CD14-positive monocyte (primary cell): Measurements from ENCODE around the gene APH1B. TPM values are rescaled to one million over a fixed set of nuclear protein-coding genes. Genes with fewer than 3 reads are reported as not detected.

Experiments
- DNase-seq, 3 donors: peaks; one replicate each; pipeline ENCODE4 v3.0.0-alpha.2; 2011 to 2022
- H2AFZ ChIP-seq: 2 replicates; pipeline ENCODE4 v1.6.0; 2012; ENCODE audit warnings: mild to moderate bottlenecking, low read depth, low read length, inconsistent platforms; ENCODE audit not compliant: insufficient read depth, poor library complexity, severe bottlenecking
- H3K27ac ChIP-seq, 2 donors: 1 replicate in 1 of 2; 2 replicates in 1 of 2; pipeline ENCODE4 v1.5.1; 2012 to 2013; ENCODE audit warnings: low read length in 2 of 2, control low read depth in 1 of 2, inconsistent platforms in 1 of 2, low read depth in 1 of 2, mild to moderate bottlenecking in 1 of 2
- H3K27me3 ChIP-seq, 2 donors: one replicate each; pipeline versions ENCODE4 v1.6.0 to v1.6.1; 2011 to 2013; ENCODE audit warnings: low read length in 2 of 2; ENCODE audit not compliant: control insufficient read depth in 2 of 2, insufficient read depth in 2 of 2
- H3K36me3 ChIP-seq, 2 donors: replicated peaks in 1 of 2; 1 replicate in 1 of 2; 2 replicates in 1 of 2; pipeline versions ENCODE4 v1.5.1 to v1.6.1; 2012 to 2013; ENCODE audit warnings: low read length in 2 of 2, control low read depth in 1 of 2, inconsistent platforms in 1 of 2, mild to moderate bottlenecking in 1 of 2; ENCODE audit not compliant: insufficient read depth in 2 of 2, control insufficient read depth in 1 of 2
- H3K4me1 ChIP-seq, 2 donors: 1 replicate in 1 of 2; 2 replicates in 1 of 2; pipeline versions ENCODE4 v1.5.1 to v1.6.1; 2012 to 2013; ENCODE audit warnings: low read length in 2 of 2, control low read depth in 1 of 2, inconsistent platforms in 1 of 2, mild to moderate bottlenecking in 1 of 2, moderate library complexity in 1 of 2; ENCODE audit not compliant: insufficient read depth in 2 of 2, control insufficient read depth in 1 of 2
- H3K4me2 ChIP-seq: replicated peaks from 2 replicates; pipeline ENCODE3; 2012; ENCODE audit warnings: low read length, moderate library complexity, mild to moderate bottlenecking; ENCODE audit not compliant: poor library complexity, severe bottlenecking; ENCODE audit errors: extremely low read depth
- H3K4me3 ChIP-seq, 3 experiments: fragments of 200-600 bp in 1 of 3; sonication (generic) in 1 of 3; replicated peaks in 1 of 3; 1 replicate in 2 of 3; 2 replicates in 1 of 3; pipeline ENCODE4 v1.5.1; 2011 to 2013; ENCODE audit warnings: low read length in 3 of 3, mild to moderate bottlenecking in 3 of 3, control low read depth in 2 of 3, low read depth in 2 of 3, inconsistent platforms in 1 of 3, moderate library complexity in 1 of 3
- H3K79me2 ChIP-seq: 2 replicates; pipeline ENCODE4 v1.6.0; 2012; ENCODE audit warnings: mild to moderate bottlenecking, control low read depth, inconsistent platforms, low read length, moderate library complexity; ENCODE audit not compliant: insufficient read depth
- H3K9ac ChIP-seq: 2 replicates; pipeline ENCODE4 v1.6.0; 2017; ENCODE audit warnings: low read length, mild to moderate bottlenecking; ENCODE audit not compliant: insufficient read depth, poor library complexity, severe bottlenecking
- H3K9me3 ChIP-seq, 2 donors: replicated peaks in 1 of 2; 1 replicate in 1 of 2; 2 replicates in 1 of 2; pipeline versions ENCODE4 v1.5.1 to v1.6.1; 2012 to 2013; ENCODE audit warnings: low read length in 2 of 2, control low read depth in 1 of 2; ENCODE audit not compliant: control insufficient read depth in 1 of 2, insufficient read depth in 1 of 2
- H4K20me1 ChIP-seq: 2 replicates; pipeline ENCODE4 v1.6.0; 2012; ENCODE audit warnings: mild to moderate bottlenecking, low read length, control low read depth, moderate library complexity; ENCODE audit not compliant: insufficient read depth
- H3K27ac Mint-ChIP-seq, 7 donors: one replicate each; pipeline ENCODE4 v1.8.0; 2020; ENCODE audit warnings: mild to moderate bottlenecking in 7 of 7, mixed read lengths in 7 of 7, moderate library complexity in 6 of 7, inconsistent platforms in 2 of 7
- H3K27me3 Mint-ChIP-seq, 3 donors: one replicate each; pipeline ENCODE4 v1.8.0; 2021 to 2022; ENCODE audit warnings: low read depth in 3 of 3, mild to moderate bottlenecking in 3 of 3, mixed read lengths in 3 of 3, moderate library complexity in 3 of 3, inconsistent platforms in 1 of 3
- H3K36me3 Mint-ChIP-seq, 2 donors: one replicate each; pipeline ENCODE4 v1.8.0; 2020; ENCODE audit warnings: mixed read lengths in 2 of 2, inconsistent platforms in 1 of 2, mild to moderate bottlenecking in 1 of 2
- H3K4me1 Mint-ChIP-seq: one replicate; pipeline ENCODE4 v1.8.0; 2020; ENCODE audit warnings: mild to moderate bottlenecking, mixed read lengths
- H3K4me3 Mint-ChIP-seq, 2 donors: one replicate each; pipeline ENCODE4 v1.8.0; 2020; ENCODE audit warnings: mild to moderate bottlenecking in 2 of 2, mixed read lengths in 2 of 2, moderate library complexity in 1 of 2
- H3K9me3 Mint-ChIP-seq, 7 donors: one replicate each; pipeline ENCODE4 v1.8.0; 2020 to 2022; ENCODE audit warnings: mixed read lengths in 7 of 7, mild to moderate bottlenecking in 6 of 7, moderate library complexity in 6 of 7, inconsistent platforms in 2 of 7
- WGBS: methylation state at CpG from one replicate; pipeline ENCODE4 v1.1.5; 2013; ENCODE audit warnings: missing lambda C conversion rate; ENCODE audit not compliant: insufficient coverage; 5-methylcytosine and 5-hydroxymethylcytosine counted together
- intact Hi-C, 2 donors: fragments of 100-400 bp; cut with micrococcal nuclease; formaldehyde crosslinking; loops; one replicate each; pipeline versions ENCODE4 v1.15.0 to v1.15.1; 2023
- polyA plus RNA-seq, 3 donors: library from polyadenylated mRNA; depleted of rRNA in 1 of 3; unstranded in 2 of 3; stranded (reverse) in 1 of 3; fragments of 300-500 nt in 2 of 3; fragments of >200 nt in 1 of 3; fragmentation: Illumina TruSeq in 2 of 3; gene quantifications; 1 replicate in 2 of 3; 2 replicates in 1 of 3; pipeline ENCODE4 v1.2.3, GENCODE V29; 2012 to 2021
- TF ChIP-seq, protein P1 (sequence below): fragments of 200-600 bp; IDR thresholded peaks from one replicate; pipeline ENCODE4 v1.8.0; 2022; ENCODE audit warnings: antibody characterized with exemption, mild to moderate bottlenecking

Gene APH1B
- polyA plus RNA-seq, 3 donors: 13.6 to 57.1 (median 54.8) TPM

DNA sequence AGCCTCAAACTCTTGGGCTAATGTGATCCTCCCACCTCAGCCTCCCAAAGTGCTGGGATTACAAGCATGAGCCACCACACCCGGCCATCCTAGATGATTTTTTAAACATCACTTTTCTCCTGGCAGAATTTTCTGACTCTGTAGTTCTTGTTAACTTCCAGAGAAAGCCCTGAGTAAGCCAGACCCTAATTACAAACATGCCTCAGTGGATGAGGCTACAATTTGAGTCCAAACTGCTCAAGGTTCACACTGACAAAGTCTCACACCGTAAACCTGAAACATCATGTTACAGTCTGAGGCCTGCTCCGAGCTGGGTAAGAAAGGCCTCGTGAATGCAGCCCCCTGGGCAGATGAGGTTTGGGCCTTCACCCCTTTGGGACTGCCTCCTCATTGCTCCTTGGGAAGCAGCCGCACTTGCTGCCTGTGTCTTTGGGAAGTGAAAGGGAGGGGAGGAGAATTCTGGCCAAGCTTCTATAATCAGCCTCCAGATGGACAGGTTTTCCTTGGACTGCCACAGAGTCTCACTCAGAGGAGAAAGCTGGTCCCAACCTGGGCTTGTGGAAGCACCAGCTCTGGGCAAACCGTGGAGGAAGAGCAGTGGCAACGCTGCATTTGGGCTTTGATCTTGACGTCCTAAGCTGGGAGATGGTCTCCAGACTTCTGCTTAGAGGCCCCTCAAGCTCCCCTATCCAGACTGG is 58.3 kb downstream of the APH1B start:
- Histone ChIP-seq H3K79me2 (no peaks in the 10 kb centered on the region), H3K9me3 (no peaks in the 10 kb centered on the region), H3K27me3 (no peaks in the 10 kb centered on the region), H3K4me1 (no peaks in the 10 kb centered on the region), H3K9ac (no peak overlapping the region), H3K27ac (no peak overlapping the region), H4K20me1 (no peaks in the 10 kb centered on the region), H3K4me3 (no peak overlapping the region), H2AFZ (no peak overlapping the region), H3K4me2 (no peak overlapping the region), H3K36me3 (no peaks in the 10 kb centered on the region)
- no peak for DNase-seq
- intact Hi-C loops: no loop called here
- Mint-ChIP-seq H3K4me3 (no peak overlapping the region), H3K27me3 (peaks cover 0 to 3% (median 2%) of the 10 kb centered on the region in 3 donors), H3K36me3 (no peaks in the 10 kb centered on the region), H3K9me3 (no peaks in the 10 kb centered on the region), H3K27ac (no peak overlapping the region), H3K4me1 (no peaks in the 10 kb centered on the region)
- TF ChIP-seq, protein P1, sequence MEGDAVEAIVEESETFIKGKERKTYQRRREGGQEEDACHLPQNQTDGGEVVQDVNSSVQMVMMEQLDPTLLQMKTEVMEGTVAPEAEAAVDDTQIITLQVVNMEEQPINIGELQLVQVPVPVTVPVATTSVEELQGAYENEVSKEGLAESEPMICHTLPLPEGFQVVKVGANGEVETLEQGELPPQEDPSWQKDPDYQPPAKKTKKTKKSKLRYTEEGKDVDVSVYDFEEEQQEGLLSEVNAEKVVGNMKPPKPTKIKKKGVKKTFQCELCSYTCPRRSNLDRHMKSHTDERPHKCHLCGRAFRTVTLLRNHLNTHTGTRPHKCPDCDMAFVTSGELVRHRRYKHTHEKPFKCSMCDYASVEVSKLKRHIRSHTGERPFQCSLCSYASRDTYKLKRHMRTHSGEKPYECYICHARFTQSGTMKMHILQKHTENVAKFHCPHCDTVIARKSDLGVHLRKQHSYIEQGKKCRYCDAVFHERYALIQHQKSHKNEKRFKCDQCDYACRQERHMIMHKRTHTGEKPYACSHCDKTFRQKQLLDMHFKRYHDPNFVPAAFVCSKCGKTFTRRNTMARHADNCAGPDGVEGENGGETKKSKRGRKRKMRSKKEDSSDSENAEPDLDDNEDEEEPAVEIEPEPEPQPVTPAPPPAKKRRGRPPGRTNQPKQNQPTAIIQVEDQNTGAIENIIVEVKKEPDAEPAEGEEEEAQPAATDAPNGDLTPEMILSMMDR: no peak
- whole genome bisulfite sequencing: 84% methylated on average over 5 of the region's 8 CpGs

DNA sequence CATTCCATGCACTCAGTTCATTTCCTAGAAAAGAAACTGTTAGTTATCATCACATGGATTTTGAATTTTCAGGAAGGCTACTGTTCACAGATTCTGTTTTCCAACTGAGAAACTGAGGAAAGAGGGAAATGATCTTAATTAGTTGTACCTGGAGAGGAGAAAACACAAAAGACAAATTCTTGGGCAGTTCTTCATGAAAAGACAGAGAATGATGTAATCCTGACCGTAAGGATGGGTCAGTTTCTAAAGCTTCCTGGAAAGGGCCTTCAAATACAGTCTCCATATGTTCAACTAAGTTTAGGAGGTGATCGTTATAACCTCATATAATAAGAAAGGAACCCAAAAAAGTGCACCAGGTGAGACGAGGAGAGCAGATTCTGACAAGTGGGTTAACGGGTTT is 59.6 kb downstream of the APH1B start:
- H3K36me3 Mint-ChIP-seq: no peaks in the 10 kb centered on the region
- peaks cover 0 to 3% (median 3%) of the 10 kb centered on the region in 3 donors for H3K27me3 Mint-ChIP-seq
- H2AFZ ChIP-seq: no peak overlapping the region
- H3K27ac Mint-ChIP-seq: no peak overlapping the region
- H3K9me3 Mint-ChIP-seq: no peaks in the 10 kb centered on the region
- H3K27me3 ChIP-seq: no peaks in the 10 kb centered on the region
- no peak overlapping the region for H3K4me3 ChIP-seq
- no peaks in the 10 kb centered on the region for H3K4me1 ChIP-seq
- no peaks in the 10 kb centered on the region for H4K20me1 ChIP-seq
- no peak for DNase-seq
- H3K4me3 Mint-ChIP-seq: no peak overlapping the region
- H3K9ac ChIP-seq: no peak overlapping the region
- H3K9me3 ChIP-seq: no peaks in the 10 kb centered on the region
- TF ChIP-seq, protein P1: no peak
- H3K27ac ChIP-seq: no peak overlapping the region
- no peaks in the 10 kb centered on the region for H3K36me3 ChIP-seq
- intact Hi-C loops: no loop called here
- H3K4me1 Mint-ChIP-seq: no peaks in the 10 kb centered on the region
- H3K79me2 ChIP-seq: no peaks in the 10 kb centered on the region
- no peak overlapping the region for H3K4me2 ChIP-seq
- WGBS: no CpG with 5 or more reads among the region's 4 CpGs
